Activated naive CD4-positive, alpha-beta T cell (primary cell): ENCODE measurements around the gene PLA2G4E.

Experiments used
- DNase-seq, 4 experiments: peaks; one replicate each; lab custom pipeline; 2025; lab: John Stamatoyannopoulos, UW

Gene PLA2G4E

DNA sequence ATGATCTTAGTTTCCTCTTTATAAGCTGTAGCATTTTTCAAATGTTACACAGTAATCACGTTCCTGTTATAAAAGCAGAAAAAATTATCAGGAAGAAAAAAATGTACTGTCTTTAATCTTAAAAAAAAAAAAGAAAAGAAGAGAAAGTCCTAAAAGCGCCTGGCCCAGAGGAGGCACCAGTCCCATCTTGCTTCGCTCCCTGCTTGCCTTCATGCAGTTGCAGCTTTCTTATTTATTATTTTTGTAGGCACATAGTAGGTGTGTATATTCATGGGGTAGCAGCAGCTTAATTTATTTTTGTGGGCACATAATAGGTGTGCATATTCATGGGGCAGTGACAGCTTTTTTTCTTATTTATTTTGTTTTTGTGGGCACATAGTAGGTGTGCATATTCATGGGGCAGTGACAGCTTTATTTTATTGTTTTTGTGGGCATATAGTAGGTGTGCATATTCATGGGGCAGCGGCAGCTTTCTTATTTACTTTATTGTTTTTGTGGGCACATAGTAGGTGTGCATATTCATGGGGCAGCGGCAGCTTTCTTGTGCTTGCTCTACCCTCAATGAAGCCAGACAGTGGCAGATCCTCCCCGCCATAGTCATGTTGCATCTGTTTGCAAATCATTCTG, 43.0 kb downstream of the PLA2G4E start:
- no peak for DNase-seq

DNA sequence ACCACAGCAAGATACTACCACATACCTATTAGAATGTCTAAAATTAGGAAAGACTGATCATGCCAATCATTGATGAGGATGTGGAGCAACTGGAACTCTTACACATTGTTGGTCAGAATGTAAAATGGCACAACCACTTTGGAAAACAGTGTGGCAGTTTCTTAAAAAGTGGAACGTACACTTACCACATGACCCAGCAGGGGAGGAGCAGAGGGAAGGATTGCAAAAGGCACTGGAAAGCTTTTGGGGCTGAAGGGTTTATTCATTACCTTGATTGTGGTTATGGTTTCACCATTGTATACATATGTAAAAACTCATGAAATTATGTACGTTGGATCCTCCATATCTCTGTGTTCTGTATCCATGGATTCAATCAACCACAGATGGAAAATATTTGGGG, 45.2 kb downstream of the PLA2G4E start:
- no peak for DNase-seq

DNA sequence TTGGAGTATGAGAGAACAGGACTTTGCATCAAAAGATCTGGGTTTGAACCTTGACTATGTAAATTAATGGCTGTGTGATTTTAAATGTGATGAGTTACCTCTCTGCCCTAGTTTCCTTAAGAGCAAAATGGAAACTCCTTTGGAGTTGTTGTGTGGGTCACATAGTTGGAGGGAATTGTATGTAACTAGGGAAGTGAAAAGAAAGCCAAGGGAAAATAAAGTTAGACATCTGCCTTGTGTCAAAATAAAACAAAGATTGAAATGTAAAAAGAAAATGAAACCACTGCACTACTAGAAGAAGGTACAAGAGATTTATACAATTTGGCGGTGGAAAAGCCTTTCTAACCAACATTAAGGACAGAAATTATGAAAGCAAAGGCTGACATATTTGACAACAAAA, 46.8 kb downstream of the PLA2G4E start:
- no peak for DNase-seq

DNA sequence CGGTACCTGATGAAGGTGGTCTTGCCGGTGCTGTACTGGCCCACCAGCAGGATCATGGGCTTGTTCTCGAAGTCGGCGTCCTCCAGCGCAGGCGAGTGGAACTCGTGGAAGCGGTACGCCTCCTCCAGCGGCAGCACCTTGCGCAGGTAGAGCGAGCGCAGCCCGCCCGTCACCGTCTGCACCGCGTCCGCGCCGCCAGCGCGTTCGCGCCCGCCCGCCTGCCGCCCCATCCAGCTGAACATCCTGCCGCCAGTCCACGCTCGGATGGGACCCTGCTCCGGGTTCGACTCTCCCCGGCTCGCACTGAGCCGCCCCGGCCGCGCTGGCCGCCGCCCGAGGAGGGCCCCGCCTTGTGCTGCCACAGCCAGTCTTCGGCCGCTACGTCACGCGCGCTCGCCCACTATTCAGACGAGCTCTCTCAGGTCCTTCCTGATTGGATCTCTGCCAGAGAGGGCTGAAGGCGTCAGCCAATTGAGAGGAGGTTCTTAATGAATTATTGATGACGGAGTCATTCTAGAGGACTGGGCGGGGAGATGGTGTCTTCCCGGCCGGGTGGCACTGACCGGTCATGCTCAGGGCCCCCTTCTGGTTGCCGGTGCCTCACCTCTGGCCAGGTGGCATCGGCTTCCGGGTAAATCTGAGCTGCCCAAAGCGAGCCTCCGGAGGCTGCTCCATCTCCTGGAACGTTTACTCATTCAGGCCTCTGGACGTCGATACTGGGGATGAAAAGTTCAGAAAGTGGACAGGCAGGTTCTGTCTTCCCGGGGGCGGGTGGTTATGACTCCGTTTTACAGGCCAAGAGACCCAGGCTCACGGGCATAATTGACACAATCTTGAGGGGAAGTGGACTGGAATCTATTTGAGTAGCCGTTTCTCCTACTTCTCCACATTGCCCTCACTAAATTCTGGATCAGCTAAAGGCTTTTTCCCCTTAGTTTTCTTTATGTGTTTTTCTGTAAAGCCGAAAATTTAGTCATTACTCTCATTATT, 48.3 kb downstream of the PLA2G4E start, which contains the start of gene EHD4:
TSS of gene EHD4 (minus strand) at position 305 of the 990 bp plus-strand sequence. CDS start at position 242, 63 bp downstream.
- peak; percentile 68 to 87 (median 76) for DNase-seq

DNA sequence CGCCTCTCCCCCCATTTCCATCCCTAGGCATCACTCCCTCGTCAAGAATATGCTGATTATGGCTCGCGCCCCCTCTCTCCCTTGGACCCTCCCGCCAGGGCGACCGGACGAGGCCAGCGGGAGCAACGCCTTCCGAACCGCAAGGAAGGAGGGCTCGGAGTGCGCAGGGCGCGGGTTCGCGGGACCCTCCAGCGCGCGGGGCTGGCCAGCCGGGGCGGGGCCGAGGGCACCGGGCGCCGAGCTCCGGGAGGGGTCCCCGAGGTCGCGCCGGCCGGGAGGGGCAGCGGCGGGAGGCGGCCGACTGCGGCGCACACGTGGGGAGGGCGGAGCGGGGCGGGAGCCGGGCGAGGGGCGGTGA, 49.0 kb downstream of the PLA2G4E start:
- no peak for DNase-seq

DNA sequence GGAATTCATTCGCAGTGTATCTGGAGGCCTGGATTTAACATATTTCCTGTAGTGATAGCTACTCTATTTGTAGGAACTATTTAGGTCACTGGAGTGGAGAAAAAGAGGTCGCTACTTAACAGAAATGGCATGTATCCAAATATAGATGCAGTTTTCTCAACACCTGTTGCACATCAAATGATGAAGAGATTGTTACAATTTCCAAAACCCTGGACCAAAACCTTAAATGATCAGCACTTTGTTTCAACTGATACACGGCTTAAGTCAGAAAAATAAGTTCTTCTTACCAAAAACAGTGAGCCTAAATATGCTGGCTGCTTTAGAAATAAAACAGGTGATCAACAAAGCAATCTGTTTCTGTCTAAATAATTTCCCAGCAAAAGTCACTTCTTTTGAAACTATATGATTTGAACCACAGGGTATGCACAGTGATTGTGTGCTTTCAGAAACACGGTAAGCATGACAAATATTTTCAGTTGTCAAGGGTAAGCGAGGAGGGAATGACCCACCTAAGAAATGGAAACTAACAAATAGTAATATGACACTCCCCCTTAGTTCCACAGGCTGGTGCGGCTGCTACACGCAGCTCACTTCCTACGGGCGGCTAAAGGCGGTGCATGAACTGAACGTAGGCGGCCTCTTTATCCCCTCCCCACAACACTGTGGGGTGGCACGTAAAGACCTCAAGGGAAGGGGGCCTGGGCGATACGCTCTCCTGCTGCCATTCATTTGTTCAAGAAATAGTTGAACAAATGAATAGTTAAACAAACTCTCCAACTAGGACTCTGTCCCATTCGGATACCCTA, 49.5 kb downstream of the PLA2G4E start:
- peak; percentile 15 to 56 (median 24) for DNase-seq

DNA sequence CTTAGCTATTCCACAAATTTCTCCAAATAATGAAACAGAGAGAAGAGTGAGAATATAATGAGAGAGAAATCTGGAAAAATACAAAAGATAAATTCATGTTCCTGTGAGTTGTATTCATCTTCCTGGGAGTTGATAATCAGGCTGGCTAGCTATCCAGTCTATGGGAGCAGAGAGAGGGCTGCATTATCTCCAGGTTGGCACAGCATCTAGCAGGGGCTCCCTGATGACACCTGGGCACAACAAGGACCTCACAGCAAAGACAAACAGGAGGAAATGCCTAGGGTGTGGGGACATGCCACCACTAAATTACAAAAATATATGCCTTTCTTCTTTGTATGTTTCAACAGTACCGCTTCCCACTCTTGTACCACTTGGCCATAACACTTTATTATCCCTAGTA, 50.4 kb downstream of the PLA2G4E start:
- no peak for DNase-seq

DNA sequence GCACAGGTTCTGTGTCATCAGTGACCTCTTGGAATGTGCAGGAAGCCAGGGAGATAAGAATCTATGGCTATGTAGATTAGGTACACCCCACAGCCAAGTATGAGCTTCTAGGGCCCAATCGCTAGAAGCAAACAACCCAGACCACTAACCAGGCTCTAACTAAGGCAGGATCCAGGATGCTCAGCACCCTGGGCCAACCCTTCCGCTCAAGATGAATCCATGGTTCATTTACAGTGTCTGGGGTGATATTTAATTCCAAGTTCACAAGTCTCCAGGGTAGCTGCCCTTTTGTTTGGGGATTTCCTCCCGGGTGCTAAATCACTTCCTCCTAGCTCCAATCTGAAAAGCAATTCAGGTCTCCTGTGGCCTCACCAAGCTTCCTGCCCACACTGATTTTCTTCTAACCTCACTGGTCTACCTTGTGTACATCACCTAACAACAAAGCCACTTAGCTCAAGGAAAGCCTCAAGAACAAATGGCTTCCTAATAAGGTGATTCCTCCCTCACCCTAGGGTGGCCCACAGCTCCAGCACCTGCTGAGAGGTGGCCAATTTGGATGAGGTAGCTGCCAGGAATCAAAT, 50.9 kb downstream of the PLA2G4E start:
- DNase-seq = no peak

DNA sequence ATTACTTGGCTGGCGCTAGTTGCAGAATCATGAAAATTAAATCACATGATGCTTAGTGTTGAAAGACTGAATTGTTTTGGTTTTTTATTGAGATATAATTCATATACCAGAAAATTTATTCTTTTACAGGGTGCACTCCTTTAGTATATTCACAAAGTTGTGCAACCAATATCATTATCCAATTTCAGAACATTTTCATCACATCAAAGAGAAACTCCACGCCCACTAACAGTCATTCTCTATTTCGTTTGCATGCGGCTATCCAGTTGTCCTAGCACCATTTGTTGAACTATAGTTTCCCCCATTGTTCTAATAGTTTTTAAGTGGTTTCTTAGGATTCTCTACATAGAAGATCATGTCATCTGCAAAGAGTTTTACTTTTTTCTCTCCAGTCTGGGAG, 52.1 kb downstream of the PLA2G4E start:
- no peak for DNase-seq

DNA sequence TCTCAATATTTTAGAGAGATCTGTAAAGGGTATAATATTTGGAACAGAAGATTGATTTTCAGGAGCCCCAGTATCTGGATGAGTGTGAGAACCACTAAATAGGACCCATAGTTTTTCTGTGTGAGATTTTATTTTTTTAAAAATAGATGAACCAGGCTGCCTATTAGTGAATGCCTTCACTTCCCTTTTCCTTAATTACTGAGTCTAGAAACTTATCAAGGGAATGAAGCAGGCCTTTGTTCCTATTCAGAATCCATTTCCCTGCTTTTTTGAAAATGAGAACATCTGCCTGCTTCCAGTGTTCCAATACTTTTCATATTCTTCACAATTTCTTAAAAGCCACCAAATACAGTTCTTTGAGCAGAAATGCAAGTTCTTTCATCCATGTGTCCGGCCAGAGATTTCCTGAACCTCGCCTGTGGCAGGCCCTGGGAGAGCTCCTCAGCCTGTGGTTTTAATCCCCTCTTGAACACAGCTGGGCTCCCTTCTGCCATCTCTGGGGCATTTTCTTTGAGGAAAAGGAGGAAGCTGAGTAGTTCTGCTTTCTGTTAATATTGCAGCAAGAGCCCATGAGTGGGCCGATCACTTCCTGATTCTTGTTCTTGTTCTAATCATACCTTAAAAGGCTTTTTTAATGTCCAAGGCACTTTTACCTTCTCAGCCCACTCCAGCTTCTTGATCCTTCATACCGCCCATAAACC, 53.2 kb downstream of the PLA2G4E start:
- no peak for DNase-seq

DNA sequence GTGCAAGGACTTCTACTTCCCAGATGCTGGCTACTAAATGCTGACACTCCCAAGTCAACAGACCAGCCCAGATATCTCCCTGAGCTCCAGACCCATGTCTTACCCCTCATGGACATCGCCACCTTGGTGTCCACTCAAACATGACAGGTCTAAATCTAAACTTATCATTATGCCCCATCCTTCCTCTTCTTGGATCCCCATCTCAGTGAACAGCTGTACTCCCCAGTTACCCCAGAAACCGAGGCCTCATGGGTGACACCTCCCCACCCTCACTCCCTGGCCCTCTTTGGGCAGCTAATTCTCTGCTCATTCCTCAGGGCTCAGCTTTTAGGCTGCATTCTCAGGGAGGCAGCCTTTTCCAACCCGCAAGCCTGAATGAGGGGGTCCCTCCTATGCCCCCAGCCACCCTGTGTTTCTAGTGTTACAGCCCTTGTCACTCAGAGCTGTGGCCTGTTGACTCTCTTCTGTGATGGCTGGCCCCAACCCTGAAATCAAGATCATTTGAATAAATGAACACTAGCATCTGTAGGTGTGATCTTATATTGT, 53.8 kb downstream of the PLA2G4E start:
- no peak for DNase-seq

DNA sequence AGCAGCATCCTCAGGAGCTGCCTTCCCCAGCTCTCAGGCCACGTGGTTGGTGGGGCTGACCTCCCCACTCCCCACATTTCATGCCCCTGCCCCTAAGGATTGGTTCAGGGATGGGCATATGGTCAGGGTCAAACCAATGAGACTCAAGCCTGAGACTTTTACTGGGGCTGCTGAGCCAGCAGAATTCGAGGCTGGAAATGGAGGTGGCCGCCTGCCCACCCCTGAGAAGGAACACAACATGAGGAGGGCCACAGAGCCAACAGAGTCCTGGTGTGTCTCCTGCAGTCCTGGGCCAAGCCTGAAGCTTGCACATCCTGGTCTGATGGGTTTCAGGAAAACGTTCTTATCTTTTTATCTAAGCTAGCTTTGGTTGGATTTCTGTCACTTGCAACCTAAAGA, 54.4 kb downstream of the PLA2G4E start:
- no peak for DNase-seq

DNA sequence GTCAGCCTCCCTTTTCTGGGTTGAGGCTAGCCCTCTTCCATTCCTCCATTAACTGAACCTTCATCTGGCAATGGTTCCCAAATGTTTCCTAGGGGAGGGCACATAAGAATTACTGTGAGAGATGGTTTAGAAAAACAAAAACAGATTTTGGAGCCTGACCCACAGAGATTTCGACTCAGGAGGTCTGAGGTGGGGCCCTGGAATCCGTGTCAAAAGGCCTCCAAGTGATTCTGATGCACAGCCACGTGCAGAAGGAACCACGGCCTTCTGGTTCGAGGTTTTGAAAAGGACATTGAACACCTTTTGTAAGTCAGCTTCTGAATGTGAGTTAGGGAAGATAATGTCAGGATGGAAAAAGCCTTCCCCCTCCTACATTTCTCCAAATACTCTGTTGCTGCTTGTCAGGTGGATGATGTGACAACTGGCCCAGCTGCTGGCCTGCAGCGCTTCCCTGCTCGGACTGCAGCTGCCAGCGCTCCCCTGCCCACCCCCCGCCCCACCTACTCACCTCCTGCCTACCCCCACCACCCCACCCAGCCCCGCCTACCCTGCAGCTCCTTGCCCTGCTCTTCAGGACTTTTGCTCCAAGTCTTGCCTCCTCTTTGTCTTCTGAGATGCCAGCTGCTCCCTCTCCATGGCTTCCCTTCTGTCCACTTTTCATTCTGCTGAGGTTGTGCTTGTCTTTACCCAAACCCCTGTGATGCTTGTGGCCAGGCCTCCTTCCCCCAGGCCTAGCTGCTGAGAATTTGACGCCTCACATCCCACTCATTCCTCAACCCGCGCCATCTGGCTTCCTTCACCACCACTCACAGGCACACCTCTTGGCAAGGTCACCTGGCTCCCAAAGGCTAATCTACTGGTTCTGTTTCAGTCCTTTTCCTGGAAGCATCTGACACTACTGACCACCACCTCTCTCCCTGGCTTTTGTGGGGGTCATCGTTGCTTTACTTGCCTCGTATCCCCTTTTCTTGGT, 55.1 kb downstream of the PLA2G4E start:
- no peak for DNase-seq

DNA sequence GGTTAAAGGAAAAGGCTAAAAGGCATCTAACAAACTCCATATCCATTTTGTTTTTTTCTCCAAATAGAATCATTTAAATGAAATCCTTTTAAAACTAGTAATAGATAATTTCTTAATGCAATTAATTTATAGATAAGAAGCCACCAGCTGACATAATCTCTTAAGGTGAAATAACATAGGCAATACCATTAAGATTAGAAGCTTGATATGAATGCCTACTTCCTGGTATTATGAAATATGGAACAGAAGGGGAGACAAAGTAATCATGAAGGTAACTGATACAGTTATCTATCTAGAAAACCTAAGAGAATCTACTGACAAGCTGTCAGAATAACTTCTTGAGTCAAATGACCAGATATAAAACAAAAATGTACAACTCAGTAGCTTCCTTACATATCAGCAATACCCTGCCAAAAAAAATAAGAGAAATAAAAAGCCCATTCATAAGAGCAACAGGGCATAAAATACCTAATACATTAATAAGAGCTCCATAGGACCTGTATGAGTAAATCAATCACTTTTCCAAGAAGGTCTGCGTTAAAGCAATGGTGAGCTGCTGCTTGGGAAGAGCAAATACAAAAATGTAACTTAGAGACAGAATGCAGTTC, 59.1 kb downstream of the PLA2G4E start:
- no peak for DNase-seq

DNA sequence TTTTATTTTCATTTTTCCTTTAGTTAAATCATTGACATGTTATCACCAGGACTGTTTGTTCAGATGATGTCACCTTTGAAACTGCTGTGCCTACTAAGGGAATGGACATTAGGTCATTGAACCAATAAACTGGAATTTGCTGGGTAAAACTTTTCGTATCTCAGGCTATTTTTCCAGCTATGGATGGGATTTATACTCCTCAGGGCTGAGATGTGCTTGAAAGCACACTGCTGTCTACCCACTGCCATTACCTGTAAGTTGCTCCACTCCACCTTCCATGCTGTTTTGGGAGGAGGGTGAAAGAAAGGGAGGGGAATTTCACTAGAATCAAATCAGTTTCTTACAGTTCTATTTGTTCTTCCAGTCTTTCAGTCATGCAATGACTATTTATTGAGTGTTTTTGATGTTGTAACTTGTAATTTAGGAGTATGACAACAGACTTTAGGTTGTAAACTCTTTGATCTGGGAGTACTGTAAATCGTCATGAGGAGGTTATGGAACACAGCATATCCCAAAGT, 59.8 kb downstream of the PLA2G4E start:
- no peak for DNase-seq

DNA sequence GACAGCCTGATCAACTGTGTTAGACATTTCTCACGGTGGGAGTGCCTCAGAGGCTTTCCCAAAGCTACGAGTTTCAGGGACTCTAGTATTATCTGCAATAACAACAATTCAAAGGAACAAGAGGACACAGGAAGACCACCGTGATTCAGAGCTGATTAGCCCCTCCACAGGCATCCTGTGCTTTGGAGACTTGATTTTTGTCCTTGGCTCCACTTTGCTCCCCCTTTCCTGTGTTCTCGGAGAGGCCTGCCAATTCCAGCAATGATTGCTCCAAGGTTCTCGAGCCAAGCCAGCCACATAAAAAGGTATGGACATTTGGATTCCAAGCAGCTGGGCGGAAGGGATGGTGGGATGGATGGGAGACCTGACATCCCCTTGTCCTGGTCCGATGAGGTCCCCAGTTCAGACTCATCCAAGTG, 62.8 kb downstream of the PLA2G4E start:
- no peak for DNase-seq

DNA sequence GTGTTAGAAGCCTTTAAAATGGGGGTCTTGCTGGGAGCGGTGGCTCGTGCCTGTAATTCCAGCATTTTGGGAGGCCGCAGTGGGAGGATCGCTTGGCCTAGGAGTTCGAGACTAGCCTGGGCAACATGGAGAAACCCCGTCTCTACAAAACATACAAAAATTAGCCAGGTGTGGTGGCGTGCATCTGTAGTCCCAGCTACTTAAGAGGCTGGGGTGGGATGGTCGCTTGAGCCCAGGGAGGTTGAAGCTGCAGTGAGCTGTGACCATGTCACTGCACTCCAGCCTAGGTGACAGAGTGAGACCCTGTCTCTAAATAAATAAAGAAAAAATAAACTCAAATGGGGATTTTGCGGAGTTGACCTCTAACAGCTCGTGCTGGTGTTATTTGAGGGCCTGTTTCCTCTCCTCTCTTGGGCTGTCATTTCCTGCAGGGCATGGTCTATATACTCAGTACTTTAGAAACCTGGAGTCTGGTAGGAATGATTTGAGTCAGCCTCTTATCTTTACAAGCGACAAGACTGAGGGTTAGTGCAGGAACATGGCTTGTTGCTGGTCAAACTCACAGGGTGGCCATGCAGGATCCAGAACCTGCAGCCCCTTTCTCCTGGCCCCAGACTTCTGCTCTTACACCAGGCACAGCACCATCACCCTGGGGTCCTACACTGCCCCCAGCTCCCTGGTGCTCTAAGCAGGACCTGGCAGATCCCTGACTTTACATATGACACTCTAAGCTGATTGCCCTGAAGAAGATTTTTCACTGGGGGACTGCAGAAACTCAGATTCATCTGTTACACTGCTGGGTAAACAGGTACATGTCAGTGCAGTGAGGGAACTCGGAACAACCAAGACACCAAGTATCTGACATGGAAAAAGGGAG, 63.6 kb downstream of the PLA2G4E start:
- no peak for DNase-seq

DNA sequence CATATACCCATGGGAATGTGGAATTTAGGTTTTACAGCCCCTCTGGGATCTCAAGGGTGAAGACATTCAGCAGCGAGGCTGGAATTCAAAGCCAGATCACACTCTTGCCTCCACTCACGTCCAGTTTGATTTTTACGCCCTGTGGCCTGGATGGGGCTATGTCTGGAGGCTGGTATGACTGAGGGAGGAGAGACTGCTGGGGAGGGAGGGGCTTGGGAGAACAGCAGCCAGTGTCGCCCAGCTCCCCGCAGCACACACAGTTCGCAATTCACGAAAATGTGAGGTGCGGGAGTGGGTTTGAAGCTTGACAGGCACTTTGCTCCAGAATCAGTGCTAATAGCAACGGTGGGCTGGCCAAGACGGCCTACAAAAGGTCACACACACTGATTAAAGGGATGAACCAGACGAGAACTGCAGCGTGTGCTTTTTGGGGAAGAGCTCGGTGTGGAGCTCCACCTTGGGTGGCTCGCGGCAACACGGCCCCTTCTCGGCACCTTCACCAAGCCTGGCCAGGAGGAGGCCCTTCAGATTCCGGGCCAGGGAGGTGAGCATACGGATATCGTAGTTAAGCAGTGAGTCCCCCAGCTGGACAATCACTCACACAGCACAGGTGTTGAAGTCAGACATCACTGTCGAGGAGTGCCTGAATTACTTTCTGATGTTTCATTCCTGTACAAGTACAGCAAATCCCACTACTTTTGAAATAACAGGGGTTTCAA, 64.9 kb downstream of the PLA2G4E start:
- no peak for DNase-seq
